Measurements from ENCODE around the gene ABL2. TPM values are rescaled to one million over a fixed set of nuclear protein-coding genes. Genes with fewer than 3 reads are reported as not detected.
"Not testable (repeated sequence)": the region's sequence is repeated elsewhere in the genome, so short reads cannot be mapped to it uniquely, and the experiment has no call there.

The ABL2 gene
- total and polyA plus RNA-seq, 9 of the 15 experiments (the other 6 are each of a cell fraction or from before 2014, with no cell fraction given): 1.4 to 15.0 (median 8.6) TPM

- ATAC-seq; FAIRE-seq; CTCF ChIA-PET (ENCODE audit: low intra/inter-chr PET ratio); H3K27ac ChIP-seq (ENCODE audit: extremely low read depth, low read depth, low read length); BruUV-seq (replicated peaks); H3K4me2 ChIP-seq (ENCODE audit: insufficient read depth, low read length); H3K4me3 ChIP-seq; H4K20me1 ChIP-seq (replicated peaks; ENCODE audit: control insufficient read depth, insufficient read depth, low read length); in situ Hi-C loops (cut with MboI); H3K9me1 ChIP-seq (ENCODE audit: control insufficient read depth, insufficient read depth, low read length); H3K9ac ChIP-seq (ENCODE audit: insufficient read depth in 1 of 2, low read depth in 2 of 2, low read length in 2 of 2); H2AFZ ChIP-seq (ENCODE audit: low read depth, low read length); DNase-seq (ENCODE audit: extremely low read depth in 1 of 4, low spot score in 3 of 4); H3K9me3 ChIP-seq (replicated peaks; ENCODE audit: control insufficient read depth, insufficient read depth, low read depth, low read length); intact Hi-C loops (cut with micrococcal nuclease); H3K27me3 ChIP-seq (ENCODE audit: control insufficient read depth in 2 of 2, insufficient read depth in 2 of 2, low read length in 2 of 2): not testable (repeated sequence)
- peaks cover 44% of the 10 kb centered on the region for H3K79me2 ChIP-seq (ENCODE audit: control insufficient read depth, insufficient read depth, low read length)
- peaks cover 42% of the 10 kb centered on the region for H3K36me3 ChIP-seq (ENCODE audit: control insufficient read depth, insufficient read depth, low read length)
- POLR2A ChIA-PET: interaction anchor here (3.0 kb wide), 1 partner anchor 12 kb away, joined by 13 read pairs; no protein-coding TSS in a partner anchor
- 80% methylated on average over 7 of the region's 7 CpGs for WGBS (ENCODE audit: insufficient coverage, low coverage, missing lambda C conversion rate)
- peaks cover 9 to 12% of the 10 kb centered on the region in 2 experiments; a peak in 4 of 5 replicates for H3K4me1 ChIP-seq (replicated peaks in 1 of 2; ENCODE audit: control insufficient read depth in 2 of 2, insufficient read depth in 2 of 2, low read length in 2 of 2)
These were observed 8.4 kb downstream of the ABL2 start for GRCh38 chr1:179221121-179221520.

DNA sequence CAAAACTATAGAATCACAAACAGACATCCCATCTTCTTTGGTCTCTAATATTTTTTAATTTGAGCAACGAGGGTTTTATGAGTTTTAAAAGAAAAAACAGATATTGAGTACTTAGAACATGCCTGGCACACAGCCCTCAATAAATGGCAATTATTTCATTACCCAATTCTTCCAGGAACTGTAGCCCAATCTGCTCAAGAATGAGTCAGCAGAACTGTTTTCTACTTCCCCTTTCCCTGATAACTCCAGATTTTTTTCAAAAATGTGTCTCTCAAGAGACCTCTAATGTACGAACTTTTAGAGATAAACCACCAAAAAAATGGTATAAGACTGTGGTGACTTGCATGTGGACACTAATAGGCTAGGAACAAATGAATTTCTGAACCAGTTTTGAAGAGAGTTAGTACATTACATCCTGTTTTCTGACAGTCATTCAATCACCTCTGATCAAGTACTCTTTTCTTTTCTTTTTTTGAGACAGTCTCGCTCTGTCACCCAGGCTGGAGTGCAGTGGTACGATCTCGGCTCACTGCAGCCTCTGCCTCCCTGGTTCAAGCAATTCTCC is 11.5 kb downstream of the ABL2 start:
- H3K27ac ChIP-seq (ENCODE audit: extremely low read depth, low read depth, low read length): peak overlapping the region; percentile 62; the same call in 1 of the 3 replicates
- H3K4me1 ChIP-seq (replicated peaks in 1 of 2; ENCODE audit: control insufficient read depth in 2 of 2, insufficient read depth in 2 of 2, low read length in 2 of 2): peaks cover 9 to 12% of the 10 kb centered on the region in 2 experiments; a peak in 4 of 5 replicates
- no peaks in the 10 kb centered on the region for H3K9me1 ChIP-seq (ENCODE audit: control insufficient read depth, insufficient read depth, low read length)
- H3K27me3 ChIP-seq (ENCODE audit: control insufficient read depth in 2 of 2, insufficient read depth in 2 of 2, low read length in 2 of 2): no peaks in the 10 kb centered on the region
- H3K9me3 ChIP-seq (replicated peaks; ENCODE audit: control insufficient read depth, insufficient read depth, low read depth, low read length): no peaks in the 10 kb centered on the region
- ATAC-seq (peak; percentile 80), DNase-seq (ENCODE audit: extremely low read depth in 1 of 4, low spot score in 3 of 4) (peak in 2 of 4 experiments; percentile 43 to 69), FAIRE-seq (peak; percentile 72)
- peaks cover 9% of the 10 kb centered on the region for H4K20me1 ChIP-seq (replicated peaks; ENCODE audit: control insufficient read depth, insufficient read depth, low read length)
- BruUV-seq (replicated peaks): no TSS peak
- intact Hi-C loops (cut with micrococcal nuclease): no loop called here
- H3K36me3 ChIP-seq (ENCODE audit: control insufficient read depth, insufficient read depth, low read length): peaks cover 31% of the 10 kb centered on the region
- ChIA-PET CTCF (ENCODE audit: low intra/inter-chr PET ratio) (no interaction called here), POLR2A (interaction anchor here (3.0 kb wide), 1 partner anchor 9 kb away, joined by 13 read pairs; no protein-coding TSS in a partner anchor)
- WGBS (ENCODE audit: insufficient coverage, low coverage, missing lambda C conversion rate): 30% methylated on average over 5 of the region's 5 CpGs
- no peak overlapping the region for H3K9ac ChIP-seq (ENCODE audit: insufficient read depth in 1 of 2, low read depth in 2 of 2, low read length in 2 of 2)
- H3K4me3 ChIP-seq: no peak overlapping the region
- H3K79me2 ChIP-seq (ENCODE audit: control insufficient read depth, insufficient read depth, low read length): peaks cover 33% of the 10 kb centered on the region
- in situ Hi-C loops (cut with MboI): no loop called here
- no peak overlapping the region for H3K4me2 ChIP-seq (ENCODE audit: insufficient read depth, low read length)
- H2AFZ ChIP-seq (ENCODE audit: low read depth, low read length): no peak overlapping the region
- TF ChIP-seq L3MBTL2 (IDR thresholded peaks at IDR 0.05) (peak; percentile 25; the same call in 1 of the 2 replicates), CBX3 (IDR thresholded peaks at IDR 0.05; ENCODE audit: borderline replicate concordance in 1 of 2, low read length in 2 of 2) (0 out of 3 replicates have a peak, but pooled peaks of 1 of the 2 experiments have one; percentile 13), ZFP1 (CRISPR knock-in tag; IDR thresholded peaks at IDR 0.05) (no peak), PHB2 (IDR thresholded peaks at IDR 0.05; ENCODE audit: low read depth) (no peak), ZNF76 (CRISPR knock-in tag; IDR thresholded peaks at IDR 0.05; ENCODE audit: borderline replicate concordance) (no peak), CTBP1 (IDR thresholded peaks at IDR 0.05; ENCODE audit: borderline replicate concordance) (no peak), NR2C1 (IDR thresholded peaks at IDR 0.05) (no peak), NR2C1 (tag; IDR thresholded peaks at IDR 0.05) (no peak), ZNF134 (CRISPR knock-in tag; conservative IDR thresholded peaks at IDR 0.05) (no peak), DDX20 (tag; IDR thresholded peaks at IDR 0.05; ENCODE audit: low read depth) (no peak), ARHGAP35 (IDR thresholded peaks at IDR 0.05; ENCODE audit: partially characterized antibody) (no peak), NFE2L1 (tag; IDR thresholded peaks at IDR 0.05; ENCODE audit: borderline replicate concordance, low read depth) (peak; percentile 96)
